WTC11 (cell line): ENCODE measurements around the gene CACNA1C. TPM values are rescaled to one million over a fixed set of nuclear protein-coding genes. Genes with fewer than 3 reads are reported as not detected.

Source experiments
- ATAC-seq: fragments of 200-7000 bp; cut with Tn5 transposase; 2 replicates; pipeline ENCODE4 v1.10.0; 2021; ENCODE audit warnings: mild to moderate bottlenecking, moderate library complexity
- CTCF ChIA-PET: fragments of 300-600 bp; sonication (Branson Sonifier 250); formaldehyde crosslinking; loops from one replicate; lab custom pipeline; 2021; ENCODE audit warnings: antibody characterized with exemption; lab: Charles Lee
- POLR2A ChIA-PET: fragments of 350-600 bp; sonication (Branson Sonifier 250); formaldehyde crosslinking; loops from one replicate; lab custom pipeline; 2021; ENCODE audit warnings: antibody characterized with exemption; lab: Charles Lee
- DNase-seq: peaks from one replicate; pipeline ENCODE4 v3.0.0; 2021; ENCODE audit warnings: low spot score
- H3K27ac Mint-ChIP-seq: 2 replicates; pipeline ENCODE4 v1.8.0; 2021; ENCODE audit warnings: mixed read lengths
- H3K27me3 Mint-ChIP-seq: 2 replicates; pipeline ENCODE4 v1.8.0; 2021; ENCODE audit warnings: low read depth, mild to moderate bottlenecking, moderate library complexity, mixed read lengths
- H3K36me3 Mint-ChIP-seq: 2 replicates; pipeline ENCODE4 v1.8.0; 2021; ENCODE audit warnings: mixed read lengths
- H3K4me1 Mint-ChIP-seq: 2 replicates; pipeline ENCODE4 v1.8.0; 2022; ENCODE audit warnings: mixed read lengths
- H3K4me3 Mint-ChIP-seq: 2 replicates; pipeline ENCODE4 v1.8.0; 2021; ENCODE audit warnings: mild to moderate bottlenecking, moderate library complexity, mixed read lengths
- H3K9me3 Mint-ChIP-seq: 2 replicates; pipeline ENCODE4 v1.8.0; 2021; ENCODE audit warnings: mixed read lengths
- ATF1 ChIP-seq: sonication (generic); formaldehyde crosslinking; IDR thresholded peaks from 2 replicates; pipeline ENCODE4 v1.8.1; 2023; ENCODE audit warnings: mild to moderate bottlenecking, moderate library complexity, missing genetic modification reagents
- CDX4 ChIP-seq: fragments of 250-450 bp; sonication (Bioruptor Pico); IDR thresholded peaks from 2 replicates; pipeline ENCODE4 v1.9.0; 2021; ENCODE audit warnings: moderate library complexity, mild to moderate bottlenecking, inconsistent platforms, borderline replicate concordance
- ERG ChIP-seq: fragments of 250-450 bp; sonication (Bioruptor Pico); IDR thresholded peaks from 2 replicates; pipeline ENCODE4 v1.8.0; 2021; ENCODE audit warnings: mild to moderate bottlenecking
- ETV6 ChIP-seq: sonication (generic); formaldehyde crosslinking; IDR thresholded peaks from 2 replicates; pipeline ENCODE4 v1.8.1; 2022; ENCODE audit warnings: mild to moderate bottlenecking, missing genetic modification reagents
- FOXJ3 ChIP-seq: sonication (generic); formaldehyde crosslinking; IDR thresholded peaks from 2 replicates; pipeline ENCODE4 v1.9.0; 2021; ENCODE audit warnings: missing genetic modification reagents, mild to moderate bottlenecking, borderline replicate concordance
- GRHL2 ChIP-seq: fragments of 250-450 bp; sonication (Bioruptor Pico); IDR thresholded peaks from 2 replicates; pipeline ENCODE4 v1.8.0; 2022; ENCODE audit warnings: mild to moderate bottlenecking, moderate library complexity; ENCODE audit not compliant: insufficient replicate concordance, severe bottlenecking
- GTF2I ChIP-seq: fragments of 250-450 bp; sonication (Bioruptor Pico); conservative IDR thresholded peaks from 2 replicates; pipeline ENCODE4 v1.4.0; 2021; ENCODE audit warnings: mild to moderate bottlenecking
- JAZF1 ChIP-seq: fragments of 250-450 bp; sonication (Bioruptor Pico); IDR thresholded peaks from 2 replicates; pipeline ENCODE4 v1.9.0; 2021; ENCODE audit warnings: moderate library complexity, mild to moderate bottlenecking, inconsistent platforms
- JUN ChIP-seq: sonication (generic); formaldehyde crosslinking; IDR thresholded peaks from 2 replicates; pipeline ENCODE4 v1.8.0; 2023; ENCODE audit warnings: mild to moderate bottlenecking, missing genetic modification reagents
- NFATC4 ChIP-seq: fragments of 250-450 bp; sonication (Bioruptor Pico); IDR thresholded peaks from 2 replicates; pipeline ENCODE4 v1.9.0; 2021; ENCODE audit warnings: mild to moderate bottlenecking
- NR2C2 ChIP-seq: sonication (generic); formaldehyde crosslinking; IDR thresholded peaks from 2 replicates; pipeline ENCODE4 v1.8.0; 2022; ENCODE audit warnings: mild to moderate bottlenecking, missing genetic modification reagents
- NR3C1 ChIP-seq: sonication (generic); formaldehyde crosslinking; conservative IDR thresholded peaks from 2 replicates; pipeline ENCODE4 v1.8.1; 2023; ENCODE audit warnings: low read depth, mild to moderate bottlenecking, missing genetic modification reagents
- SOX15 ChIP-seq: fragments of 250-450 bp; sonication (Bioruptor Pico); IDR thresholded peaks from 2 replicates; pipeline ENCODE4 v1.9.0; 2021; ENCODE audit warnings: mild to moderate bottlenecking
- TP53 ChIP-seq: sonication (generic); formaldehyde crosslinking; IDR thresholded peaks from 2 replicates; pipeline ENCODE4 v1.8.1; 2023; ENCODE audit warnings: mild to moderate bottlenecking, missing genetic modification reagents
- ZBTB21 ChIP-seq: sonication (generic); formaldehyde crosslinking; IDR thresholded peaks from 2 replicates; pipeline ENCODE4 v1.8.1; 2023; ENCODE audit warnings: mild to moderate bottlenecking, missing genetic modification reagents, borderline replicate concordance
- ZNF121 ChIP-seq: sonication (generic); formaldehyde crosslinking; IDR thresholded peaks from 2 replicates; pipeline ENCODE4 v1.8.0; 2023; ENCODE audit warnings: missing genetic modification reagents
- ZNF219 ChIP-seq: sonication (generic); formaldehyde crosslinking; IDR thresholded peaks from 2 replicates; pipeline ENCODE4 v1.8.0; 2023; ENCODE audit warnings: missing genetic modification reagents, mild to moderate bottlenecking, borderline replicate concordance
- ZNF396 ChIP-seq: fragments of 250-450 bp; sonication (Bioruptor Pico); IDR thresholded peaks from 2 replicates; pipeline ENCODE4 v1.8.0; 2021; ENCODE audit warnings: mild to moderate bottlenecking, moderate library complexity, borderline replicate concordance
- total RNA-seq: library from RNA; stranded (reverse); gene quantifications from 3 replicates; pipeline ENCODE4 v1.2.3, GENCODE V29; 2021
- TF ChIP-seq, protein P1 (sequence below): sonication (generic); formaldehyde crosslinking; IDR thresholded peaks from 2 replicates; pipeline ENCODE4 v1.8.1; 2022; ENCODE audit warnings: low read depth, mild to moderate bottlenecking, moderate library complexity, missing genetic modification reagents, borderline replicate concordance
- TF ChIP-seq, protein P2 (sequence below): sonication (generic); formaldehyde crosslinking; IDR thresholded peaks from 2 replicates; pipeline ENCODE4 v1.8.1; 2023; ENCODE audit warnings: mild to moderate bottlenecking, missing genetic modification reagents, moderate library complexity
- TF ChIP-seq, protein P3 (sequence below): sonication (generic); formaldehyde crosslinking; IDR thresholded peaks from 2 replicates; pipeline ENCODE4 v1.8.1; 2022; ENCODE audit warnings: missing genetic modification reagents, borderline replicate concordance
- TF ChIP-seq, protein P4 (sequence below): sonication (generic); formaldehyde crosslinking; IDR thresholded peaks from 2 replicates; pipeline ENCODE4 v1.8.1; 2022; ENCODE audit warnings: low read depth, missing genetic modification reagents, borderline replicate concordance
- TF ChIP-seq, protein P5 (sequence below): sonication (generic); formaldehyde crosslinking; IDR thresholded peaks from 2 replicates; pipeline ENCODE4 v1.8.0; 2022; ENCODE audit warnings: mild to moderate bottlenecking, missing genetic modification reagents
- TF ChIP-seq, protein P6 (sequence below): sonication (generic); formaldehyde crosslinking; conservative IDR thresholded peaks from 2 replicates; pipeline ENCODE4 v1.8.1; 2023; ENCODE audit warnings: mild to moderate bottlenecking, low read depth, missing genetic modification reagents, moderate library complexity

Gene CACNA1C
- total RNA-seq, 1 experiment from 2014 or later, result 1.7 TPM

DNA sequence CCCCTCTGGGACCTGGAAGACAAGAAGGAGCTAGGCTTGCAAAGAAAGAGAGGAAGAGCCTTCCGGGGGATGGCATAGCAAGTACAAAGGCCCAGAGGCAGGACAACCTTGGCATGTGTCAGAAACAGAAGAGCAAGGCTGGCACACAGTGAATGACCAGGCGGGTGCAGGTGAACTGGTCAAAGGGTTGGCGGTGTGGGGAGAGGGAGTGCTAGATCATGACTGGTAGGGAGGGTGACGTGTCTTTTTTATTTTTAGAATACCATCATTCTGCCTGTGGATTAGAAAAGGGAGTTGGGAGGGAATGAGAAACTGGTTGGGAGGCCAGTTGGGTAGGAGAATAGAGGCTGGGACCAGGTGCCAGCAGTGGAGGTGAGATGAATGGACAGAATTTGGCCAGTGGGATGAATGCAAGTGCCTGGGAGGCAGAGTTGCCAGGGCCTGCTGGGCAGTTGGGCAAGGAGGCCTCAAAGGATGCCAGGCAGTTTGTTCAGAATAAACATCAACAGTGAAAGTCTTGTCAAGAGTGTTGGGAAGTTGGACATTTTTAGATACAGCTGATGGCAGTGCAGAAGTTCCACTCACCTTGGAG, 168.3 kb downstream of the CACNA1C start:
- no peaks in the 10 kb centered on the region for H3K27me3 Mint-ChIP-seq
- 0 out of 2 replicates have a peak, but pooled peaks cover 3% of the 10 kb centered on the region for H3K4me1 Mint-ChIP-seq
- H3K27ac Mint-ChIP-seq, result no peak overlapping the region
- ATAC-seq, result no peak
- TF ChIP-seq, protein P1, sequence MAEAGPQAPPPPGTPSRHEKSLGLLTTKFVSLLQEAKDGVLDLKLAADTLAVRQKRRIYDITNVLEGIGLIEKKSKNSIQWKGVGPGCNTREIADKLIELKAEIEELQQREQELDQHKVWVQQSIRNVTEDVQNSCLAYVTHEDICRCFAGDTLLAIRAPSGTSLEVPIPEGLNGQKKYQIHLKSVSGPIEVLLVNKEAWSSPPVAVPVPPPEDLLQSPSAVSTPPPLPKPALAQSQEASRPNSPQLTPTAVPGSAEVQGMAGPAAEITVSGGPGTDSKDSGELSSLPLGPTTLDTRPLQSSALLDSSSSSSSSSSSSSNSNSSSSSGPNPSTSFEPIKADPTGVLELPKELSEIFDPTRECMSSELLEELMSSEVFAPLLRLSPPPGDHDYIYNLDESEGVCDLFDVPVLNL, result no peak
- TF ChIP-seq TP53 (CRISPR knock-in tag), result no peak
- TF ChIP-seq FOXJ3, result no peak
- no peak for TF ChIP-seq NFATC4
- TF ChIP-seq ERG (CRISPR knock-in tag), result no peak
- TF ChIP-seq ZNF219 (CRISPR knock-in tag), result no peak
- no peak for TF ChIP-seq GRHL2
- TF ChIP-seq, protein P2, sequence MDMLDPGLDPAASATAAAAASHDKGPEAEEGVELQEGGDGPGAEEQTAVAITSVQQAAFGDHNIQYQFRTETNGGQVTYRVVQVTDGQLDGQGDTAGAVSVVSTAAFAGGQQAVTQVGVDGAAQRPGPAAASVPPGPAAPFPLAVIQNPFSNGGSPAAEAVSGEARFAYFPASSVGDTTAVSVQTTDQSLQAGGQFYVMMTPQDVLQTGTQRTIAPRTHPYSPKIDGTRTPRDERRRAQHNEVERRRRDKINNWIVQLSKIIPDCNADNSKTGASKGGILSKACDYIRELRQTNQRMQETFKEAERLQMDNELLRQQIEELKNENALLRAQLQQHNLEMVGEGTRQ (CRISPR knock-in tag), result no peak
- TF ChIP-seq ZNF396 (CRISPR knock-in tag), result no peak
- TF ChIP-seq GTF2I (CRISPR knock-in tag), result no peak
- TF ChIP-seq, all 79 proteins: peak for 0
- no peaks in the 10 kb centered on the region for H3K36me3 Mint-ChIP-seq
- DNase-seq, result no peak
- no peaks in the 10 kb centered on the region for H3K9me3 Mint-ChIP-seq
- CTCF ChIA-PET, result no interaction called here
- no peak overlapping the region for H3K4me3 Mint-ChIP-seq
- POLR2A ChIA-PET, result no interaction called here

DNA sequence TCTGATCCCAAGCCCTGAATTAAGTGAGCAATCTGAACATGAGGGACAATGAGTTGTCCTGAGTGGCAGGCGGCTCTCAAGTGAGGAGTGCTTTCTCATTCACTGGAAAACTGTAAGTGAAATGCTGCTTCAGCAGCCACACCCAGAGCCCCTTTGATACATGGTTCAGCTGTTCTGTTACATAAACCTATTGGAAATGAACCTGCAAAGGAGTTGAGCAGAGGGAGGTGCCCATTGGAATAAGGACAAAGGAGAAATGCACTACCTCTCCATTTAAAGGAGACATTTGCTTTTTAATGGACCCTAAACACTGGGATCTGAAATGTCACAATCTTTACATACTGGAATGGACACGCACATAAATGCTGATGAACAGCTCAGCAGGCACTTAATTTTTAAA, 169.9 kb downstream of the CACNA1C start:
- ATAC-seq (no peak), DNase-seq (no peak)
- no peaks in the 10 kb centered on the region for H3K27me3 Mint-ChIP-seq
- CTCF ChIA-PET, result no interaction called here
- H3K36me3 Mint-ChIP-seq, result no peaks in the 10 kb centered on the region
- no peak overlapping the region for H3K4me3 Mint-ChIP-seq
- H3K9me3 Mint-ChIP-seq, result no peaks in the 10 kb centered on the region
- POLR2A ChIA-PET, result no interaction called here
- no peak overlapping the region for H3K27ac Mint-ChIP-seq
- H3K4me1 Mint-ChIP-seq, result peaks cover 5% of the 10 kb centered on the region; the same call in 1 of the 2 replicates
- TF ChIP-seq, protein P3, sequence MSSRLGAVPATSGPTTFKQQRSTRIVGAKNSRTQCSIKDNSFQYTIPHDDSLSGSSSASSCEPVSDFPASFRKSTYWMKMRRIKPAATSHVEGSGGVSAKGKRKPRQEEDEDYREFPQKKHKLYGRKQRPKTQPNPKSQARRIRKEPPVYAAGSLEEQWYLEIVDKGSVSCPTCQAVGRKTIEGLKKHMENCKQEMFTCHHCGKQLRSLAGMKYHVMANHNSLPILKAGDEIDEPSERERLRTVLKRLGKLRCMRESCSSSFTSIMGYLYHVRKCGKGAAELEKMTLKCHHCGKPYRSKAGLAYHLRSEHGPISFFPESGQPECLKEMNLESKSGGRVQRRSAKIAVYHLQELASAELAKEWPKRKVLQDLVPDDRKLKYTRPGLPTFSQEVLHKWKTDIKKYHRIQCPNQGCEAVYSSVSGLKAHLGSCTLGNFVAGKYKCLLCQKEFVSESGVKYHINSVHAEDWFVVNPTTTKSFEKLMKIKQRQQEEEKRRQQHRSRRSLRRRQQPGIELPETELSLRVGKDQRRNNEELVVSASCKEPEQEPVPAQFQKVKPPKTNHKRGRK (CRISPR knock-in tag), result no peak
- TF ChIP-seq NFATC4 (no peak), ATF1 (CRISPR knock-in tag) (no peak), CDX4 (CRISPR knock-in tag) (no peak), SOX15 (CRISPR knock-in tag) (no peak), JAZF1 (CRISPR knock-in tag) (no peak), NR2C2 (no peak), ZBTB21 (no peak), JUN (CRISPR knock-in tag) (no peak), ZNF121 (CRISPR knock-in tag) (no peak), ETV6 (CRISPR knock-in tag) (no peak), NR3C1 (CRISPR knock-in tag) (no peak), FOXJ3 (no peak)
- TF ChIP-seq, protein P4, sequence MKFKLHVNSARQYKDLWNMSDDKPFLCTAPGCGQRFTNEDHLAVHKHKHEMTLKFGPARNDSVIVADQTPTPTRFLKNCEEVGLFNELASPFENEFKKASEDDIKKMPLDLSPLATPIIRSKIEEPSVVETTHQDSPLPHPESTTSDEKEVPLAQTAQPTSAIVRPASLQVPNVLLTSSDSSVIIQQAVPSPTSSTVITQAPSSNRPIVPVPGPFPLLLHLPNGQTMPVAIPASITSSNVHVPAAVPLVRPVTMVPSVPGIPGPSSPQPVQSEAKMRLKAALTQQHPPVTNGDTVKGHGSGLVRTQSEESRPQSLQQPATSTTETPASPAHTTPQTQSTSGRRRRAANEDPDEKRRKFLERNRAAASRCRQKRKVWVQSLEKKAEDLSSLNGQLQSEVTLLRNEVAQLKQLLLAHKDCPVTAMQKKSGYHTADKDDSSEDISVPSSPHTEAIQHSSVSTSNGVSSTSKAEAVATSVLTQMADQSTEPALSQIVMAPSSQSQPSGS (CRISPR knock-in tag), result no peak
- TF ChIP-seq, protein P5, sequence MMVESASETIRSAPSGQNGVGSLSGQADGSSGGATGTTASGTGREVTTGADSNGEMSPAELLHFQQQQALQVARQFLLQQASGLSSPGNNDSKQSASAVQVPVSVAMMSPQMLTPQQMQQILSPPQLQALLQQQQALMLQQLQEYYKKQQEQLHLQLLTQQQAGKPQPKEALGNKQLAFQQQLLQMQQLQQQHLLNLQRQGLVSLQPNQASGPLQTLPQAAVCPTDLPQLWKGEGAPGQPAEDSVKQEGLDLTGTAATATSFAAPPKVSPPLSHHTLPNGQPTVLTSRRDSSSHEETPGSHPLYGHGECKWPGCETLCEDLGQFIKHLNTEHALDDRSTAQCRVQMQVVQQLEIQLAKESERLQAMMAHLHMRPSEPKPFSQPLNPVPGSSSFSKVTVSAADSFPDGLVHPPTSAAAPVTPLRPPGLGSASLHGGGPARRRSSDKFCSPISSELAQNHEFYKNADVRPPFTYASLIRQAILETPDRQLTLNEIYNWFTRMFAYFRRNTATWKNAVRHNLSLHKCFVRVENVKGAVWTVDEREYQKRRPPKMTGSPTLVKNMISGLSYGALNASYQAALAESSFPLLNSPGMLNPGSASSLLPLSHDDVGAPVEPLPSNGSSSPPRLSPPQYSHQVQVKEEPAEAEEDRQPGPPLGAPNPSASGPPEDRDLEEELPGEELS, result no peak
- TF ChIP-seq, protein P6, sequence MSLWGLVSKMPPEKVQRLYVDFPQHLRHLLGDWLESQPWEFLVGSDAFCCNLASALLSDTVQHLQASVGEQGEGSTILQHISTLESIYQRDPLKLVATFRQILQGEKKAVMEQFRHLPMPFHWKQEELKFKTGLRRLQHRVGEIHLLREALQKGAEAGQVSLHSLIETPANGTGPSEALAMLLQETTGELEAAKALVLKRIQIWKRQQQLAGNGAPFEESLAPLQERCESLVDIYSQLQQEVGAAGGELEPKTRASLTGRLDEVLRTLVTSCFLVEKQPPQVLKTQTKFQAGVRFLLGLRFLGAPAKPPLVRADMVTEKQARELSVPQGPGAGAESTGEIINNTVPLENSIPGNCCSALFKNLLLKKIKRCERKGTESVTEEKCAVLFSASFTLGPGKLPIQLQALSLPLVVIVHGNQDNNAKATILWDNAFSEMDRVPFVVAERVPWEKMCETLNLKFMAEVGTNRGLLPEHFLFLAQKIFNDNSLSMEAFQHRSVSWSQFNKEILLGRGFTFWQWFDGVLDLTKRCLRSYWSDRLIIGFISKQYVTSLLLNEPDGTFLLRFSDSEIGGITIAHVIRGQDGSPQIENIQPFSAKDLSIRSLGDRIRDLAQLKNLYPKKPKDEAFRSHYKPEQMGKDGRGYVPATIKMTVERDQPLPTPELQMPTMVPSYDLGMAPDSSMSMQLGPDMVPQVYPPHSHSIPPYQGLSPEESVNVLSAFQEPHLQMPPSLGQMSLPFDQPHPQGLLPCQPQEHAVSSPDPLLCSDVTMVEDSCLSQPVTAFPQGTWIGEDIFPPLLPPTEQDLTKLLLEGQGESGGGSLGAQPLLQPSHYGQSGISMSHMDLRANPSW (CRISPR knock-in tag), result no peak
